Kidney epithelial cell (primary cell): ENCODE data around the gene LEMD1. TPM values are rescaled to one million over a fixed set of nuclear protein-coding genes. Genes with fewer than 3 reads are reported as not detected.

Experiments
- DNase-seq: peaks from one replicate; pipeline ENCODE4 v3.0.0-alpha.2; 2010; ENCODE audit warnings: low read depth
- H3K27me3 ChIP-seq: 2 replicates; pipeline ENCODE4 v1.6.0; 2011; ENCODE audit warnings: low read length; ENCODE audit not compliant: control insufficient read depth, insufficient read depth
- H3K36me3 ChIP-seq: 2 replicates; pipeline ENCODE4 v1.5.1; 2011; ENCODE audit warnings: low read length; ENCODE audit not compliant: control insufficient read depth, insufficient read depth
- H3K4me3 ChIP-seq: 2 replicates; pipeline ENCODE4 v1.5.1; 2011; ENCODE audit warnings: low read depth, mild to moderate bottlenecking, control low read depth, low read length
- total RNA-seq: library from RNA; depleted of rRNA; stranded (reverse); fragments of >200 nt; gene quantifications from 2 replicates; pipeline ENCODE4 v1.2.3, GENCODE V29; 2015
- TF ChIP-seq, protein P1 (sequence below): IDR thresholded peaks from 2 replicates; pipeline ENCODE4 v1.5.1; 2011; ENCODE audit warnings: mild to moderate bottlenecking, moderate library complexity, low read length, control low read depth, inconsistent platforms; ENCODE audit not compliant: insufficient read depth, poor library complexity, severe bottlenecking

Gene LEMD1
- total RNA-seq, 1 donor from 2014 or later = 5.1 TPM

DNA sequence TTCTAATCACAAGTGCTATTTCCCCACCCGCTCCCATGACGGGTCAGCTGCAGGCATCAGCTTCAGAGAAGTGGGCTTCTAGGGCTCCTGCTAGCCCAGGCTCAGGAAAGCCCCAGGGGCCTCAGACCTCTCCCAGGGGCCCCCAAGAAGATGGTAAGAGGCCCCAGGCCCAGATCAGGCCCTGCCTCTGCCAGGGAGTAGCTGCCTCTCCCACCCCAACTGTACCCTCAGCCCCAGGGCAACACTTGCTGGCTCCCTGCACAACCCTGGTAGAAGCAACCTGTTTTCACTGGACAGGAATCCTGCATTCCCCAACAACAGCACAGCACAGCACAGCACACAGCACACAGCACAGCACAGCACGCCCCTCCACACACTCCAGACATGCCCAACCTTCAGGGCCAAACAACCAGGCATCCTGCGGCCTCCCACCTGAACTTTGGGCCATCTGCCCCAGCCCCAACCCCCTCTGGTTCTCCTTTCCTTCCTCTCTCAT lies 27.4 kb upstream of the LEMD1 start:
- no peak for DNase-seq
- TF ChIP-seq, protein P1, sequence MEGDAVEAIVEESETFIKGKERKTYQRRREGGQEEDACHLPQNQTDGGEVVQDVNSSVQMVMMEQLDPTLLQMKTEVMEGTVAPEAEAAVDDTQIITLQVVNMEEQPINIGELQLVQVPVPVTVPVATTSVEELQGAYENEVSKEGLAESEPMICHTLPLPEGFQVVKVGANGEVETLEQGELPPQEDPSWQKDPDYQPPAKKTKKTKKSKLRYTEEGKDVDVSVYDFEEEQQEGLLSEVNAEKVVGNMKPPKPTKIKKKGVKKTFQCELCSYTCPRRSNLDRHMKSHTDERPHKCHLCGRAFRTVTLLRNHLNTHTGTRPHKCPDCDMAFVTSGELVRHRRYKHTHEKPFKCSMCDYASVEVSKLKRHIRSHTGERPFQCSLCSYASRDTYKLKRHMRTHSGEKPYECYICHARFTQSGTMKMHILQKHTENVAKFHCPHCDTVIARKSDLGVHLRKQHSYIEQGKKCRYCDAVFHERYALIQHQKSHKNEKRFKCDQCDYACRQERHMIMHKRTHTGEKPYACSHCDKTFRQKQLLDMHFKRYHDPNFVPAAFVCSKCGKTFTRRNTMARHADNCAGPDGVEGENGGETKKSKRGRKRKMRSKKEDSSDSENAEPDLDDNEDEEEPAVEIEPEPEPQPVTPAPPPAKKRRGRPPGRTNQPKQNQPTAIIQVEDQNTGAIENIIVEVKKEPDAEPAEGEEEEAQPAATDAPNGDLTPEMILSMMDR = no peak
- Histone ChIP-seq H3K36me3 (no peaks in the 10 kb centered on the region), H3K27me3 (peaks cover 19% of the 10 kb centered on the region), H3K4me3 (peak overlapping the region; percentile 58)

DNA sequence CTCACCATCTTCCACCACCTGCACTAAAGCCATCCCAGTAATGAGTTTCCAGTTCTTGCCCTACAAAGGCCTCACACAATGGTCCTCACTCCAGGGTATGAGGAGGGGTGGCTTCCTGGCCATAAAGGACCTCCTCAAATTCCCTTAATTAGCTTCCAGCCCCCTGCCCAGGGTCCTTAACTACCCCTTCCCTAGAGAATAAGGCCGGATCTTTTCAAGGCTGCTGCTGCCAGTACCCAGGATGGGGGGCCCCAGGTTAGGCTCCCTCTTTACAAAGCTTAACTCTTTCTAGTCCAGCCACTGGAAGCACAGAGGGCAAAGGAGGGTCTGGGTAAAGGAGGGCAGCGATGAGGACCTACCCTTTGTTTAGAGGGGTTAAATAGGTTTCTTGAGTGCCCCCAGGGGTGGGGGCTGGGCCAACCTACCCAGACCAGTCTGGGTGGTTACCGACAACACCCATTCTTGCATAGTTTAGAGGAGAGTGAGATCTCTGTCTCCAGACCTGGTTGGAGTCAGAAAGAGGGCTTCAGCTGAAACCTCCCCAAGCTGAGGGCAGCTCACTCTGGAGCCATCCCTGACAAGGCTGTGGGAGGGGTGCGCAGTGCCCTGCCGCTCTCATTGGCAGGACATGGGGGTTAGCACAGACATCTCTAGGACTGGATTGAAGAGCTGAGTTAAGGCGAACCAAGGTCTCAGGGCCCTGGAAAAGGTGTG lies 26.8 kb upstream of the LEMD1 start:
- H3K4me3 ChIP-seq = peak overlapping the region; percentile 58
- TF ChIP-seq, protein P1 = no peak
- H3K27me3 ChIP-seq = peaks cover 15% of the 10 kb centered on the region

DNA sequence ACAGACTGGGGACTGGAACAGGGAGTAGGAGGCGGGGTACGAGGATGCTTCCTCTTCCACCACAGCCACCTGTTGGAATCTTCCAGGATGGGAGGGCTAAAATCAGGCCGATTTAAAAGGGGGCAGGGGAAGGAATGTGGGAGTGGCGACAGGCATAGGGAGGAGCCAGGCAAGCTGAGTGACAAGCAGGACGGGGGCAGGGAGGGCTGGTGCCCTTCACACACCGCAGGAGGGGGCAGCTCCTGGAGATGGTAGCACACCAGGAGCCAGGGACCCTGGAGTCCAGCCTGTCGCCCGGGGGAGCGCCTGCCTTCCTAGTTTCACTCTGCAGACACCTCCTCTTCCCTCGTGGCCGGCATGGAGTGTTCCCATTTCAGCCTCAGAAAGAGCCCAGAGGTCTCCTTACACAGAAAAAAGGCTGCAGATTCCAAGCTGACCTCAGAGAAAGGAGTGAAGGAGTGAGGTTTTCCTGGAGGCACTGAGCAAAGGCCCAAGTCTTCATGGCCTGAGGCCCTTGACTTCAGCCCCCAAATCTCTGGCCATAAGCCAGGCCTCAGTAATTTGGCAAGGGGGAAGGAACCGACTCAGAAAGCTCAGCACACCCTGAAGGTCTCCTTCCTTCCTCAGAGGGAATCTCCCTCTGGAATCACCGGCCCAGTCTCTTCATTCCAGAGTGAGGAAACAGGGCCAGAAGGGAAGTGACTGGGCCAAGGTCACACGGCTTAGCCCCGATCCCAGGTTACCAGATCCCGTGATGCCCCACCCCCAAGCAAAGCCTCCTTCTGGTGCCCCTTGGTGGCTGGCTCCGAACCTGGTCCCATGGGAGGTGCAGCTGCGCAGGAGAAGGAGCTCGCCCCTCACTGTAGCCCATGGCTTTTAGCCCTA lies 25.8 kb upstream of the LEMD1 start:
- peak overlapping the region; percentile 58 for H3K4me3 ChIP-seq
- H3K36me3 ChIP-seq = no peaks in the 10 kb centered on the region
- no peak for DNase-seq
- TF ChIP-seq, protein P1 = no peak
- peaks cover 6% of the 10 kb centered on the region for H3K27me3 ChIP-seq

More for the DNA sequence above, 26.8 kb upstream of the LEMD1 start:
- no peak for DNase-seq
- H3K36me3 ChIP-seq = no peaks in the 10 kb centered on the region

DNA sequence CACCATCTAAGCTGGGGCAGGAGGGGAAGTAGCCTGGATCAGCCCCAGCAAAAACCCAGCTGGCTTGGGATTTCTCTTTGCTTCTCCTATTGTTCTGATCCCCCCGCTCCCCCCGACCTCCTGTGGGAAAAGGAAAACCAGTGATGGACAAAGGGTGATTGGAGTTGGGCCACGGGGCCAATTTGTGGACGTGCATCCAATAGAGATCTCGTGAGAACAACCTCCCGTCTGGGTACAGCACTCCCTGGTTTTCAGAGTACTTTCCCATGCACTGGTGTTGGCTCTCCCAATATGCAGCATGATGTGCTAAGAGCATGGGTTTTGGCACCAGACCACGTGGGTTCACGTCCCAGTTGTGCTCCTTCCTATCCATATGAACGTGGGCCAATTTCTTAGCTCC lies 25.0 kb upstream of the LEMD1 start:
- Histone ChIP-seq H3K27me3 (peaks cover under 1% of the 10 kb centered on the region), H3K36me3 (no peaks in the 10 kb centered on the region), H3K4me3 (no peak overlapping the region)
- TF ChIP-seq, protein P1 = no peak
- no peak for DNase-seq

DNA sequence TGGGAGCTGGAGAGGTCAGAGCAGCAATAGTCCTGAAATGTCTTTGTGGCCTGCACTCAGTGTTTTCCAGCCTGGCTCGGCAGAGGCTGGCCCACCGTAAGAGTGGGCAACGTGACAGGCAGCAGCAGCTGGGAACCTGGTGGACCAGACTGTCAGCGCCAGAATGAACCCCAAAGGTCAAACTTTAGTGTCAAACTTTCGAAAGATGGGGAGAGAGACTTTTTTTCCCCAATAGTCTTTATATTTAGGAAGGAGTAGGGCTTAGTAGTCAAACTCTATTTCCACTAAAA lies 23.7 kb upstream of the LEMD1 start:
- H3K4me3 ChIP-seq = no peak overlapping the region
- no peaks in the 10 kb centered on the region for H3K27me3 ChIP-seq
- DNase-seq = no peak
- no peaks in the 10 kb centered on the region for H3K36me3 ChIP-seq
- TF ChIP-seq, protein P1 = no peak
